Measurements from ENCODE around the gene LYZL1. TPM values are rescaled to one million over a fixed set of nuclear protein-coding genes. Genes with fewer than 3 reads are reported as not detected.

Gene LYZL1
- total RNA-seq, 1 experiment from 2014 or later, result not detected

DNA sequence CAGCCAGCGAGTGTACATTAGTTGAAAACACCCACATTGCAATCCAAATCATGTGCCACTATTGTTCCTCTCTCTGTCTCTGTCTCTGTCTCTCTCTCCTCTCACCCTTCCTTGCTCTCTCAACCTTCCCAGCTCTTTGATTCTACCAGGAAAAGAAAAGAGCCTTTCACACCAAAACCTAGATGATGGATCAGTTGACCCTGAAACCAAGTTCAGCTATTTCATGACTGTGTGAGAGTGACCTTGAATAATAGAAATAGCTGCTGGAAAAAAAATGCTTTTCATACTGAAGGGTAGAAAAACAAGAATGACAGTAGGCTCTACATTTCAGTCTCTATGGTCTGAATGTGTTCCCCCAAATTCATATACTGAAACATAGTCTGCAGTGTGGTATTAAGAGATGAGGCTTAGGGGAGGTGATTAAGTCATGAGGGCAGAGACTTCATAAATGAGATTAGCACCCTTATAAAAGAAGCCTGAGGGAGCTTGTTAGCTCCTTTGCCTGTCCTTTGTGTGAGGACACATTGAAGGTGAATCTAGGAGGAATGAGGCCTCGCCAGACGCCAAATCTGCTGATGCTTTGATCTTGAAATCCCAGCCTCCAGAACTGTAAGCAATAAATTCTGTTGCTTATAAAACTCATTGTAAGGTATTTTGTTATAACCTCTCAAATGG lies 65.2 kb downstream of the LYZL1 start:
- Histone ChIP-seq H3K9ac (ENCODE audit: extremely low read depth, insufficient read length, low read length) (no peak overlapping the region), H3K9me3 (ENCODE audit: control insufficient read depth, low read depth, low read length) (no peaks in the 10 kb centered on the region), H2BK5ac (ENCODE audit: insufficient read length, low read length) (no peak overlapping the region), H3K27me3 (ENCODE audit: insufficient read depth, low read length) (no peaks in the 10 kb centered on the region), H3K56ac (ENCODE audit: insufficient read length, low read depth, low read length) (no peak overlapping the region), H3K23me2 (ENCODE audit: insufficient read length, low read depth, low read length, poor library complexity, severe bottlenecking) (no peaks in the 10 kb centered on the region), H3K79me2 (ENCODE audit: insufficient read depth, low read length) (no peaks in the 10 kb centered on the region), H2BK120ac (ENCODE audit: low read depth, low read length, poor library complexity, severe bottlenecking) (no peak overlapping the region), H4K8ac (replicated peaks; ENCODE audit: insufficient read length, low read depth, low read length) (no peak overlapping the region), H3T11ph (ENCODE audit: low read length) (no peak overlapping the region), H2BK12ac (ENCODE audit: insufficient read length, low read depth, low read length) (no peak overlapping the region), H4K5ac (ENCODE audit: insufficient read length, low read depth, low read length) (no peak overlapping the region), H3K23ac (ENCODE audit: insufficient read length, low read depth, low read length) (no peak overlapping the region), H3K79me1 (ENCODE audit: insufficient read depth, low read depth, low read length, poor library complexity, severe bottlenecking) (no peaks in the 10 kb centered on the region), H3K14ac (ENCODE audit: insufficient read depth, low read length) (no peak overlapping the region), H2AK5ac (ENCODE audit: insufficient read length, low read length) (no peak overlapping the region), H2BK15ac (ENCODE audit: low read depth, low read length) (no peak overlapping the region), H4K20me1 (ENCODE audit: control insufficient read depth, insufficient read depth, insufficient read length) (no peaks in the 10 kb centered on the region), H3K18ac (ENCODE audit: insufficient read length, low read depth, low read length) (no peak overlapping the region), H3K4me2 (ENCODE audit: insufficient read depth, insufficient read length, low read length) (no peak overlapping the region), H2BK20ac (ENCODE audit: low read depth, low read length, poor library complexity, severe bottlenecking) (no peak overlapping the region), H3K4me1 (ENCODE audit: insufficient read depth, low read length) (no peaks in the 10 kb centered on the region), H4K91ac (ENCODE audit: insufficient read length, low read depth, low read length) (no peak overlapping the region), H3K4ac (ENCODE audit: low read depth, low read length) (no peak overlapping the region), H3K27ac (ENCODE audit: insufficient read length, low read depth, low read length) (no peak overlapping the region), H2AFZ (ENCODE audit: low read length) (no peak overlapping the region)
- Mint-ChIP-seq H3K4me1 (peaks cover 0 to 2% of the 10 kb centered on the region in 2 experiments; a peak in 2 of 4 replicates), H3K27ac (peak overlapping the region in 1 of 3 experiments; percentile 74; a peak in 2 of 7 replicates), H3K27me3 (ENCODE audit: low read depth) (no peaks in the 10 kb centered on the region), H3K36me3 (ENCODE audit: insufficient read depth in 1 of 3, low read depth in 3 of 3) (no peaks in the 10 kb centered on the region), H3K9me3 (no peaks in the 10 kb centered on the region), H3K4me3 (no peak overlapping the region)
- no peak for TF ChIP-seq CTCF (conservative IDR thresholded peaks at IDR 0.05)
- WGBS (ENCODE audit: extremely low coverage, insufficient read length, low lambda C conversion rate), result no CpG with 5 or more reads among the region's 3 CpGs
- no peak for DNase-seq

Measured in H9 (cell line).